Left kidney (tissue), 8 donors: ENCODE results near the gene B3GNT5. TPM values are rescaled to one million over a fixed set of nuclear protein-coding genes. Genes with fewer than 3 reads are reported as not detected.
A peak's percentile ranks its signal among the peaks of the same experiment; 100 is the strongest.

Experiments
- DNase-seq: peaks from one replicate; pipeline ENCODE4 v3.0.0-alpha.2; 2013
- long read RNA-seq, 8 donors: transcript quantifications; one replicate each; lab custom pipeline, GENCODE V29; 2026
- polyA plus RNA-seq: library from polyadenylated mRNA; unstranded; fragments of 120-200 nt; gene quantifications from one replicate; pipeline ENCODE4 v1.2.1, GENCODE V29; 2013; ENCODE audit not compliant: insufficient read length

Gene B3GNT5, protein sequence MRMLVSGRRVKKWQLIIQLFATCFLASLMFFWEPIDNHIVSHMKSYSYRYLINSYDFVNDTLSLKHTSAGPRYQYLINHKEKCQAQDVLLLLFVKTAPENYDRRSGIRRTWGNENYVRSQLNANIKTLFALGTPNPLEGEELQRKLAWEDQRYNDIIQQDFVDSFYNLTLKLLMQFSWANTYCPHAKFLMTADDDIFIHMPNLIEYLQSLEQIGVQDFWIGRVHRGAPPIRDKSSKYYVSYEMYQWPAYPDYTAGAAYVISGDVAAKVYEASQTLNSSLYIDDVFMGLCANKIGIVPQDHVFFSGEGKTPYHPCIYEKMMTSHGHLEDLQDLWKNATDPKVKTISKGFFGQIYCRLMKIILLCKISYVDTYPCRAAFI
- 28.6 TPM for polyA plus RNA-seq
- long read RNA-seq, donor 1, full-length matches to known transcripts, result 6 of 6 reads
- long read RNA-seq, donor 1, partial matches to known transcripts, result 0 of 6 reads
- long read RNA-seq, donor 1, other reads (novel, unspliced or antisense), result 0 of 6 reads
- long read RNA-seq, donor 2, full-length matches to known transcripts, result 12 of 12 reads
- long read RNA-seq, donor 2, partial matches to known transcripts, result 0 of 12 reads
- long read RNA-seq, donor 2, other reads (novel, unspliced or antisense), result 0 of 12 reads
- long read RNA-seq, donor 3, full-length matches to known transcripts, result 4 of 4 reads
- long read RNA-seq, donor 3, partial matches to known transcripts, result 0 of 4 reads
- long read RNA-seq, donor 3, other reads (novel, unspliced or antisense), result 0 of 4 reads
- long read RNA-seq, donor 4, partial matches to known transcripts, result 0 of 1 reads
- long read RNA-seq, donor 4, other reads (novel, unspliced or antisense), result 0 of 1 reads
- long read RNA-seq, donor 5, full-length matches to known transcripts, result 5 of 5 reads
- long read RNA-seq, donor 5, partial matches to known transcripts, result 0 of 5 reads
- long read RNA-seq, donor 5, other reads (novel, unspliced or antisense), result 0 of 5 reads
- long read RNA-seq, donor 6, full-length matches to known transcripts, result 6 of 6 reads
- long read RNA-seq, donor 6, partial matches to known transcripts, result 0 of 6 reads
- long read RNA-seq, donor 6, other reads (novel, unspliced or antisense), result 0 of 6 reads
- long read RNA-seq, donor 7, full-length matches to known transcripts, result 13 of 13 reads
- long read RNA-seq, donor 7, partial matches to known transcripts, result 0 of 13 reads
- long read RNA-seq, donor 7, other reads (novel, unspliced or antisense), result 0 of 13 reads
- long read RNA-seq, donor 8, full-length matches to known transcripts, result 1 of 1 reads
- long read RNA-seq, donor 8, partial matches to known transcripts, result 0 of 1 reads
- long read RNA-seq, donor 8, other reads (novel, unspliced or antisense), result 0 of 1 reads

DNA sequence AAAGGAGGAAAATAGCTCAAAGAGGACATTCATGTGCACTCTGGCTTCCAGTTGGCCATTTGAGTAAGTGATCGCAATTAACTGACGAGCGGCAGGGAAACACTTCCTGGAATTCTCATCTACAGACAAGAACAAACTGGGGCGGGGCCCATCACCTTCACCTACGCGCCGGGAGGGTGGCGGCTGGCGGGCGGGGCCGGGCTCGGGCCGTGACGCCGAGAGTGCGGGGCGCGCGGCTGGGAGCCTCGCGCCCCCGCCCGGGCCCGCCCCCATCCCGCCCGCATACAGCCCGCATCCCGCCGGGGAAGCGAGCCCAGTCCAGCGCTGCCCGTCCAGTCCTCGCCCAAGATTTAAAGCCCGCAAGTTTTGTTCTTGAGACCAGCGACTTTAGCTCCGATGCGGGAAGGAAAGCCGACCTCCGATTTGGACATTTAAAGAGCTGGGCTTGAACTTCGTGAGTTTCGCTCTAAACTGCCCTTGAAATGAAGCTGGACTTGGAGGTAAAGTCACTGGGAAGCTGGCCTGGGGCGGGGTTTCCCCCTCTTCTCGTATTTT, at the start of gene B3GNT5:
Gene B3GNT5, plus strand, starts transcription at position 281 of the 555 bp plus-strand sequence. CDS start 16,546 bp downstream, outside the sequence.
- DNase-seq, result peak; percentile 40

DNA sequence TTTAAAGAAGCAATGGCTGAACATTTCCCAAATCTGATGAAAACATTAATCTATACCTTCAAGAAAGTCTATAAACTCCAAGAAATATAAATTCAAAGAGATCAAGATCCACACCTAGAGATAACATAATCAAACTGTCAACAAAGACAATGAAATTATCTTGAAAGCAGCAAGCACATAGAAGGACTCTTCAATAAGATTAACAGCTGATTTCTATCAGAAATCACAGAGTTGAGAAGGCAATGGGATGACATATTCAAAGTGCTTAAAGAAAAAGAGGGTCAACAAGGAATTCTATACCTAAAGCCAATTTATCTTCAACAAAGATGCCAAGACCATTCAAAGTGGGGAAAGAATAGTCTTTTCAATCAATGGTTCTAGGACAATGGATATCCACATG, 49.4 kb upstream of the B3GNT5 start:
- no peak for DNase-seq

DNA sequence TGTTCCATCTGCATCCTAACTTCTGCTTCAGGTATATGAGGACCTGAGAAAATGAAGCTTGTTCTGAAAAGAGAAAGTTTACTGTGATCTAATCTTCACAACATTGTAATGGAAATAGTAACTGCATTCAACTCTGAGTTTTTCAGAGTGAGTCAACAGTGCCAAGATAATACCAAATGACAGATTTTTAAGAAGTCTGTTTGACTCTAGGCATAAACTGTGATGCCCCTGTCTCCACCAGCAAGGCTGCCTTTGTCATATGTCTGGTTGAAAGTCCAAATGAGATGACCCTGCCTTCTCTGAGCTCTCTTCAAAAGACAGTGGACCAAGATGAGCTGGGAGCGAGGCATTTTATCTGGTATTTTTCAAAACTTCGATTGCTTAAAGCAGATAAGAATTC, 44.8 kb upstream of the B3GNT5 start:
- DNase-seq, result no peak

DNA sequence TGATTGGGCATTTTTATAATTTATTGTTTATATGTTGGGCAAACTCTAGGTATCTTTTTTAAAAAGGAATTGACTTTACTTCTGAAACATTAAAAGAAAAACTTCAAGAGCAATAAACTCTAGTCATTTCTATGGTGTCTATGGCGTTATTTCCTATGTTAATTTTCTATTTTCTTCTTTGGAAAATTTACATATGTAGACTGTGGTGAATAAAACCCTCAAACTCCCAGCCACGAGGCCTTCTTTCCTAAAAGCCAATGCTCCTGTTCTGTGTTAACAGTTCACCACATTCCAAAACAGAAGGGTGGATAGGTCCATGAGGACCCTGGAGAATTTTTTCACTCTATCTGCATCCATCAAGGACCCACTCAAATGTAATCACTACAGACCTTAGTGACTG, 44.3 kb upstream of the B3GNT5 start:
- no peak for DNase-seq

DNA sequence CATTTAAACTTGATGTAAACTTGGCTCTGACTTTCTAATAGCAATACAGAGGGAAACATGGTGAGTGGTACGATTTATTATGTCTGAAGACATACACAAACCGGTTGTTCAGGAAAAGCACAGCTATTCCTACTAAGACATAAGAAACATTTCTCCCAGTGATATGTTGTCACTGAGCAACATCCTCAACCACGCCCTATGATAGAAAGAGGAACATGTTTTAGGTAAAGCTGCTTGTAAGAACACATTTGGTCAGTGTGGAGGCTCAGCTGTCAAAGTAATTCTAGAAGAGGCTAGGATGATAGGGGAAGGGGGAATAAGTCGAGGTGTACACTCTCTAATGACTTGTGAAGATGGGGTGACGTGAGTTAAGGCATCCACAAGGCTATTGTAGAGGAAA, 42.7 kb upstream of the B3GNT5 start:
- no peak for DNase-seq

DNA sequence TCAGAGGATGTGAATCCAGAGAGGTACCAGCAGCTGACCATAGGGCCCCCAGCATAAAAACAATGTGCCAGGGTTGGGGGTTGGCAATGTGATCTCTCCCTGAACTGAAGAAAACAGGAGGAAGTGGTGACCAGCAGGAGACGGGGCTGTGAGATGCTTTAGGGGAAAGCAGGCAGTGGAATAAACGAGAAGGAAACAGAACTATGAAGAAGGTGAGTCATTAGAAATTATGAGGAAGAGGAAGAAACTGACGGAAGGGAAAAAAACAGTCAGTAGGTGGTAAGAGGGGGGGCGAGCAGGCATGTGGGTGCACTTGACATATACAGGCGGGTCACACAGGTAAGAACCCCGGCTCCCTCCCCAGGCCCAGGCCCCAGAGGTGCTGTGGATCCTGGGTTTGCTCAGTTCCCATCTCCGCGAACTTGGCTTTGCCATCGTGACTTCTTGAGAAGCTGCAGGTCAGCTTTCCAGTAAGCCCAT, 42.2 kb upstream of the B3GNT5 start:
- no peak for DNase-seq

DNA sequence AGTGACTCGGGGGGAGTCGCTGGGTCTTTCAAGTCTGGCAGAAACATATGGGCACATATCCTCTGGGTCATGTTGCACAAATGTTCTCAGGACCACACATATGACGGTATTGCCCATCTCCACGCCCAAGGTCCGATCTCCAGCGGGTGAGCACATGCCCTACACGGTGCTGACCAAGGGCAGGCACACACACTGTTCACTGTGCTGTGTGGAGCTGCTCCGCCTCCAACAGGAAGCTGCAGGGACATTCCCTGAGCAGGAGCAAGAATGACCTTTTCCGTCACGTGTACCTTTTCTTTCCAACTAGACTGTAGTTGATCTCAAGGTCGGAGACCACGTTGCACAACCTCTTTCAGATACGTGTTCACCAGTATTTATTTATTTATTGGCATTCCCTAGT, 41.7 kb upstream of the B3GNT5 start:
- no peak for DNase-seq

DNA sequence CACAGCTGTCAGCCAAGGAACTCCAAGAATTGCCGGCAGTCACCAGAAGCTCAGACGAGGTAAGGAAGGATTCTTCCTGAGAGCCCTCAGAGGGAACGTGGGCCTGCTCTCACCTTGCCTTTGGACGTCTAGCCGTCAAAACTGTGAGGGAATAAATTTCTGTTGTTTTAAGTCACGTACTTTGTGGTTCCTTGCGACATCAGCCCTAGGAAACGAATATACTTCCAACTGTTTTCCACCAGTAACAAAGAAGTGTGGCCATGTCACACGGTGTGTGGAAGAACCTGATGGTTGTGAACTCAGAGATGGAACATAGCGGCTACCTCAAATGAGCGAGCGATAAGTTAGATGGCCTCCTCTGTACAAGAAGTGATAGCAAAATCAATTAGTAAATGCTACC, 41.0 kb upstream of the B3GNT5 start:
- no peak for DNase-seq

DNA sequence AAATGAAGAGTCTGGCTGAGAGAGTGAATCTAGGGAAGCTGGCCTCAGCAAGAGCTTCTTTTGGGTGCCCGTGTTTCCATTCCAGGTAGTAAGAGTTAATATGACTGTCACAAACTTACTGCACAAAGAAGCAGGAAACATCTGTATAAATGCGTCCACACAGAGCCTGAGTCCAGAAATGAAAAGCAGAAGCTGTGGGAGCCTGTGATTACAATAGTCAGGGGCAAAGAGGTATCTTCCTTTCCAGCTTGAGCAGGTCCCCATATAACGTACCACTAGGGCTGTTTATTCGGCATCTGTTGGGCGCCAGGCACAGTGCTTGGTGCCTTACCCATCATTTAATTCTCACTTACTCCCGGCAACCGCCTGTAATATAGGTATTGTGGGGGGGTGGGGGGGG, 40.5 kb upstream of the B3GNT5 start:
- no peak for DNase-seq

DNA sequence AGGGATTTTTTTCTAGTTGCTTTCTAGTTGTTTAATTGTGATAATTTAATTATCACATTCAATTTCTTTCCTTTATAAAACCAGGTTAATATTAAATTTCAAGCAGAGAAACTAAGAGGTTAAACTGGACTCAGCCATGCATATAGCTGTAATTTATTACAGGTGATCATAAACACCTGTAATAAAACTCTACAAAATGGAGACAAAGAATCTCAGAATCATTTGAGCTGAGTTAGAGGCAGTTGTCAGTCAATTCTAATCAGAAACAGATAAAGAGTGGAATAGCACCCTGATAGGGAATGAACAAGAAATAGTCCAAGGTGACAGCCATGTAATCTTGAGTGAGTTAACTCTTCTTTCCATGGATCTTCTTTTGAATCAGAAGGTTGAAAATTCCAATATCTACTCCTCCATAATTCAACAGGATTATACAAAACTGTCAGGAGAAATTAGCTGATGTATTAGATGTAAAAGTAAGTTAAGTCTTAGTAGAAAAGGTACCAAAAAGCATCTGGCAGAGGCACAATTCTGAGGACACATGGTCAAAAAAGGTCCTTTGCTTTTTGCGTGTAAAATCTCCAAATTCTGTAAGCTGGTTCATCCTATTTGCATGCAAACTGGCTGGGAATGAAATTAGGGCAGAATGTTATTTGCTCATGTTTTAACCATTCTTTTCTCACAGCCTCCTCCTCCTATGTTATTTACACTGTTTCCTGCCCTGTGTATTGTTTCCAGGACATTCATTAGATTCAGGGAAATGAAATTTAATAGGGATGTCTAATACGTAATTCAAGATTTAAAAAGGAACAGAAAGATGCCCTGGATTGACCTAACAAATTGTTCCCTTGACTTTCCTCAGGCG, 39.4 kb upstream of the B3GNT5 start:
- DNase-seq, result no peak

DNA sequence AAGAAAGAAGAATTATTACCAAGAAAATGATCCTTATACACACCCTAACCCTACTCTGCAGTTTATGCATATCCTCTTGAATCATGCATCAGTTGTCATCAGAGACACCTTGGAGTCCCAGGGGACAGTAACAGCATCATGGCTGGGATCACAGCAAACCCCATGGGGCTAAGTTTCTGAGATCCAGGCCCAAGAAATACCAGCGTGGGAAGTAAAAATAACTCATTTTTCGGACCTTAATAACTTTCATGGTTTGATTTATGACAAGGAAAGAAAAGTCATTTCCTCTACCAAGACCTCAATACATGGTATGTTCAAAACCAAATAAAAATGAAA, 38.8 kb upstream of the B3GNT5 start:
- DNase-seq, result no peak

DNA sequence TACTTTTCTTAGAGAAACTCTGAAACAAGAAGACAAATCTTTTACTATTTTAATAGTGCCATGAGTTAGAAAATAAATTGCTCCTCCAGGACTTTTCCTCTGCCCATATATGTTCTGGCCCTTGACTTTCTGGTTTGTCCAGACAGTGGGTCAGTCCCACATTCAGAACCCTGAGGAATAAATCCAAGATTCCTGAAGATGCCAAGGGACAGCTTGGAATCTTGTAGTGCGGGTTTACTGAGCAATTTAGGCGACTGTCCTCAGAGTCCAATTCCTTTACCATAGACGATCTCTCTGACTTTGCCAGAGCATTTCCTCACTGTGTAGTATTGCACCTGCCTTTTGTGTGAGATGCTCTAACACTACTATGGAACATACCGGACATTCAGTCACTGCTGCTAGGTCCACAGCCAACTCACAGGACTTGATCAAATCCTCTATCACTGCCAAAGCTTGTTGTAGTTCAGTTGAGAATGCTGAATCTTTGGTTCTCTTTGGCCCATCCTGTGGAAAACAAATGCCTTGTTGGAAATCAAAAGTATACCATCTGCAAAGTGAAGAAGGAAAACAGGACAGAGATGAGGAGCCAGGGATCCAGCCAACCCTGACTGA, 37.4 kb upstream of the B3GNT5 start:
- DNase-seq, result no peak

DNA sequence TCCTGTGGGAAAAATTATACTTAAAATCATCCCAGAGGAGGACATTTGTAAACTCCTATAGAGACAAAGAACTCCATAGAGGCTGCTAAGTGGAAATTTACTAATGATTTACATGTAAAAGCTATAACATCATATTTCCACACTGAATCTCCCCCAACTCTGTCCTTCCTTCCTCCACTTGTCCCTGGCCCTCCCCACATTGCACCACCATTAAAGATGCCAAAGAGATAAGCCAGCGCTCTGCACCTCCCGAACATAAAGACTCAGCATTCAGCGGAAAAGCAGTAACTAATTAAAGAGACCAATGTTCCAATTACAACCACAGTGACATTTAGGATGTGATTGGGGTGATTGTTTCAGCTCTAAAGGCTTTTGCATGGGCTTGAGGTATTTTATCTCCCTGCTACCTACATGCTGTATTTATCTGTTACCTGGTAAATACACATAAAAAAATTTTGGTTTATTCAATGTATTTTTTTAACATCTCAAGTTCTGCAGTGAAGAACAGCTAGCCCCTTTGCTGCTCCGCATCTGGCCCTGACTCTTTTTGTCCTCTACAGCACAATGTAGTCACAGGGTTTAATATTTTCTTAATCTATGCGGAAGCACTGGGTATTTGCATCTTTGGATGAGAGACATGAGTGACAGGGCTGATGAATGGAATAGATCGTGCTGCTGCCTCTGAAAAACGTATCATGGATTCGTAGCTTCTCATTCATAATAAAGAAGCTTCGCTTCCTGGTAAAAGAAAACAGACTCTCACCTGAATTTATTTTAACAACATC, 35.3 kb upstream of the B3GNT5 start:
- DNase-seq, result no peak

DNA sequence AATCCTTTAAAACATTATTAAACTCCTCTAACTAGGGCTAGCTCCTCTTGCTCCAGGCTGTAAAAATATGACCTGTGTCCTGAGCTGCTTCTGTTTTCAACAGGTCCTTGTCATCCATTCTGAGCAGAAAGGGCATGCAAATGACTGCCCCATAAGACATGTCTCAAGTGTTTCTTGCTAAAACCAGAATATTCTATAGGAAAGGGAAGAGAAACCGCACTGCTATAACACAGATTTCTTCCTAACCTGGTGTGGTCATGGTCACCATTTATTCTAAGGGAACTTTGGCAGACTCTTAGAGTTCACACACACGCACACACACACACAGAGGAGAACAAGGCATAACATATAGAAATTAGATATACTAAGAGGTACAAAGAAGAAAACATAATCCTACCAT, 34.2 kb upstream of the B3GNT5 start:
- no peak for DNase-seq

DNA sequence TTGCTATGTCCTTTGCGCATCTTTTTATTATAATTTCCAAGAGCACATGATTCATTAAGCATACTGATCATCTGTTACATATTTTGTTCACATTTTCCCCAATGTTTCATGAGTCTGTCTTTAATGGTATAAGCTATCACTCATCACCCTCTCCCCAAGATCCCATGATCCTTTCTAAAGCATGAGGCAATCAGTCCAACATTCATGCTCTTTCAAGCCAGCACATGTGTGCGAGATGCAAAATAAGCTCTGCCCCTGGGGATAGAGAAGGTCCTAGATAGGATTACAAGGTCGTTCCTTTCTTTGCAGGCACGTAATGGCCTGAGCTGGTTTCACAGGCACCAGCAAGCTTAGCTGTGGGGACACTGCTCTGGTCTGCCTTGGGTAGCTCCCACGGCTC, 32.2 kb upstream of the B3GNT5 start:
- DNase-seq, result no peak

DNA sequence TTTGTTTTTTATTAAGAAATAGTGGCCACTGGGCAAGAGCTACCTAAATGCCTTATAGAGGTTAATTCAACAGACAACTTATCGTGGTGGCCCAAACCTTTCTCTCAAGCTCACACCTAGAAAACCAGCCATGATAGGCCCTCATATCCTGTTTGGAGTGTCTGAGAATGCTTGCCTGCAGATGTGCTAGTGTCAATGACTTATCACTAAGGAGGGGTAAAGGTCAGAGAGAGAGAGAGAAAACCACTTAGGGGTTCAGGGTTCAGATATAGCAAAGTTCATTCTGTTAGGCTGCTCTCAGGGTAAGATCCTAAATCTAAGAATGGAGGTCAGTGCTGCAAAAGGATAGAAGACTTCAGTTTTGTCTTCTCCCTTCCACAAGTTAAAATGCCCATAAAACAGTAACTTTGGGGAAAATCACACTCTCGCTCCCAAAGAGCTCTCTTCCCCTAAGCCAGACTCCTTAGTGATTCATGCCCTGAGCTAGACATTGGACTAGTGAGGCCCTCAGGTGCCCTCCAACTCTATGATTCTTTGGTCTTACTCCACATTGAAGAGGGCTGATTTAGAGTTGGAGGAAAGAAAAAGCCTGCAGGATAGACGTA, 30.3 kb upstream of the B3GNT5 start:
- no peak for DNase-seq

DNA sequence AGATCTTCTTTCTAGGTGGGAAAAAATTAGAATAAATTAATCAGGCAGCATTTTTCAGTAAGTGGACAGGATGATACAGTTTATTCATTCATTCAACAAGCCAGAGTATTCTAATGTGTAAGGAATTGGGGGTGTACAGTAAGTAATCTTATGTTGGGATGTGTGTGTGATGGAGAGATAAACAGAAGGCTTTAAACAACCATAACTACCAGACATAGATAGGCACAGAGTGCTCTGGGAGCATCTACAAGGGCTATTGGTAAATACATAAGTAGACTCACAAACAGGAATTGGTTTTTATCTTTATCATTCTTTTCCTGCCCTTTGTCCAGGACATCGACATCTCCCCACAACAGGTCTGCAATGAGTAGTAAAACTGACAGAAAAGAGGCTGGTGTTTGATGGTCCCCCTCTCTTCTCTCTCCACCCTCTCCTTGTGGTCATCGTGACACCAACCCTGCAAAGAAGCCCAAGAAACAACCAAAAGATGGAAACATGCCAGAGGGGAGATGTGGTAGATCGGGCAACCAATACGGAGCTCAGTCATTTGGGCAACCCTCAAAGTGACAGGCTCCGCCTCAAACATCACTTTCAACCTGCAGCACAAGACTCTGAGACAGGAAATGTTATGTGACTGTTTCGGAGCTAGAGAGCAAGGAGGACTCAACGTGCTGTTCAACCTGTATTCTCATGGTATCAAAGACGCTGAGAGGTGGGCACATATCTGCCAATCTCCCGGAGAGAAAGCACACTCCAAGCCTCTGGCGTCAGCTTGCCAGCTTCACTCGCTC, 28.7 kb upstream of the B3GNT5 start:
- DNase-seq, result no peak

DNA sequence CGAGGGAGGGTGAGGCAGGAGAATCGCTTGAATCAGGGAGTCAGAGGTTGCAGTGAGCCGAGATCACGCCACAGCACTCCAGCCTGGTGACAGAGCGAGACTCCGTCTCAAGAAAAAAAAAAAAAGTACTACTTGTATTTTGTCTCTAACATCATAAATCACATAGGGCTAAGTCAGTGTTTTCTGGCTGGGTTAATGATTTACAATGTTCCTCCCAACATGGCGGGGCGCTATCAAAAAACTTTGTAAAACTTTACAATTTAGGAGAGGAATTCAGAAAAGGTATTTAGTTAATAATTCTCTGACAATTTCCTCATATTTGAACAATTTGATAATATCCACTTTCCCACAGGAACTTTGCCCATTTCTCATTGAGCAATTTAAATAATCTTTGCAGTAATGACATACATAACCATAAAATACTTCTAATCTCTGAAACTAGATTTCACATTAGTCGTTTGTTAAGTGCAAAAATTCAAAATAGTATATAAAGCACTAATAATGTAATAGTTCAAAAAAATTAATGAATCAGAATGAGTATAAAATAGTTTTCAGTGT, 26.6 kb upstream of the B3GNT5 start:
- DNase-seq, result no peak
